ENCODE measurements around the gene IYD.

GRCh38 chr6:150439373-150439772 is 70.6 kb downstream of the IYD start:
- TF ChIP-seq EZH2phosphoT487 (IDR thresholded peaks at IDR 0.05; ENCODE audit: insufficient read depth, low read depth) (no peak), EZH2 (IDR thresholded peaks at IDR 0.05; ENCODE audit: insufficient read depth, poor library complexity, severe bottlenecking) (no peak)
